NCI-H1048 (cell line): ENCODE results near the gene CCL21.

Source experiments
- DNase-seq: peaks from one replicate; lab custom pipeline; 2025; lab: John Stamatoyannopoulos, UW

Gene CCL21

GRCh38 chr9:34707130-34707529 lies 2.8 kb downstream of the CCL21 start:
- no peak for DNase-seq

- peak; percentile 11 for DNase-seq
These were observed 7.9 kb downstream of the CCL21 start for GRCh38 chr9:34701769-34702736.

- no peak for DNase-seq
These were observed 8.7 kb downstream of the CCL21 start for GRCh38 chr9:34701023-34701768.

- no peak for DNase-seq
These were observed 15.1 kb downstream of the CCL21 start for GRCh38 chr9:34694811-34695210.

- no peak for DNase-seq
These were observed 16.4 kb downstream of the CCL21 start for GRCh38 chr9:34693560-34693959.

GRCh38 chr9:34691936-34692315 lies 18.0 kb downstream of the CCL21 start:
- no peak for DNase-seq

GRCh38 chr9:34690983-34691935 lies 18.7 kb downstream of the CCL21 start, which contains the start of gene CCL19:
Gene CCL19 (minus strand): TSS chr9:34691276. CDS start chr9:34691139, 137 bp downstream.
- DNase-seq, result no peak

GRCh38 chr9:34689512-34689911 lies 20.4 kb downstream of the CCL21 start:
- DNase-seq, result no peak

- no peak for DNase-seq
These were observed 20.8 kb downstream of the CCL21 start for GRCh38 chr9:34689116-34689470.

GRCh38 chr9:34688329-34689115 lies 21.4 kb downstream of the CCL21 start:
- DNase-seq, result no peak

- no peak for DNase-seq
These were observed 22.5 kb downstream of the CCL21 start for GRCh38 chr9:34687276-34688030.

GRCh38 chr9:34686732-34687131 lies 23.2 kb downstream of the CCL21 start:
- DNase-seq, result no peak

GRCh38 chr9:34686231-34686630 lies 23.7 kb downstream of the CCL21 start:
- no peak for DNase-seq

- no peak for DNase-seq
These were observed 24.3 kb downstream of the CCL21 start for GRCh38 chr9:34685591-34685990.

- DNase-seq, result no peak
These were observed 25.1 kb downstream of the CCL21 start for GRCh38 chr9:34684816-34685215.

GRCh38 chr9:34684145-34684544 lies 25.8 kb downstream of the CCL21 start:
- DNase-seq, result no peak

GRCh38 chr9:34675869-34676268 lies 34.1 kb downstream of the CCL21 start:
- DNase-seq, result no peak

GRCh38 chr9:34675048-34675714 lies 34.8 kb downstream of the CCL21 start:
- DNase-seq, result no peak

- DNase-seq, result no peak
These were observed 35.5 kb downstream of the CCL21 start for GRCh38 chr9:34674440-34674839.

- no peak for DNase-seq
These were observed 38.6 kb downstream of the CCL21 start for GRCh38 chr9:34671307-34671706.
